Measurements from ENCODE around the gene SRP14.

DNA sequence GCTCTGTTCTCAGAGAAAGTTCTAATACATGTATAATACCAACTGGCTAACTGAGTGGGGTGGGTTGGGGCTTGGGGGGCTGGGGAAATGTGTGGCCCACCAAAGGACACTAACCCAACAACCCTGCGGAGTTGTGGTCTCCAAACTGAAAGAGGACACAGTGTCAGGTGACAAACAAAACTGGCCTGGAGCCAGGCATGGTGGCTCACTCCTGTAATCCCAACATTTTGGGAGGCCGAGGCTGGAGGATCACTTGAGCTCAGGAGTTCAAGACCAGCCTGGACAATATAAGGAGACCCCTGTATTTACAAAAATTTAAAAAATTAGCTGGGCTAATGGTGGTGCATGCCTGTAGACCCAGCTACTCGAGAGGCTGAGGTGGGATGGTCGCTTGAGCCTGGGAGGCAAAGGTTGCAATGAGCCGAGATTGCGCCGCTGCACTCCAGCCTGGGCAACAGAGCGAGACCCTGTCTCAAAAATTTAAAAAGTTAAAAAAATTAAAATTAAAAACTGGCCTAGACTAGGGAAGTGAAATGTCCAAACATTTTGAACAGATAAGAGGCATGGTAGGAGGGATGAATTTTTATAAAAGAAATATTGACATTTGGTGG is 31.7 kb upstream of the SRP14 start:
- TF ChIP-seq, protein P1, sequence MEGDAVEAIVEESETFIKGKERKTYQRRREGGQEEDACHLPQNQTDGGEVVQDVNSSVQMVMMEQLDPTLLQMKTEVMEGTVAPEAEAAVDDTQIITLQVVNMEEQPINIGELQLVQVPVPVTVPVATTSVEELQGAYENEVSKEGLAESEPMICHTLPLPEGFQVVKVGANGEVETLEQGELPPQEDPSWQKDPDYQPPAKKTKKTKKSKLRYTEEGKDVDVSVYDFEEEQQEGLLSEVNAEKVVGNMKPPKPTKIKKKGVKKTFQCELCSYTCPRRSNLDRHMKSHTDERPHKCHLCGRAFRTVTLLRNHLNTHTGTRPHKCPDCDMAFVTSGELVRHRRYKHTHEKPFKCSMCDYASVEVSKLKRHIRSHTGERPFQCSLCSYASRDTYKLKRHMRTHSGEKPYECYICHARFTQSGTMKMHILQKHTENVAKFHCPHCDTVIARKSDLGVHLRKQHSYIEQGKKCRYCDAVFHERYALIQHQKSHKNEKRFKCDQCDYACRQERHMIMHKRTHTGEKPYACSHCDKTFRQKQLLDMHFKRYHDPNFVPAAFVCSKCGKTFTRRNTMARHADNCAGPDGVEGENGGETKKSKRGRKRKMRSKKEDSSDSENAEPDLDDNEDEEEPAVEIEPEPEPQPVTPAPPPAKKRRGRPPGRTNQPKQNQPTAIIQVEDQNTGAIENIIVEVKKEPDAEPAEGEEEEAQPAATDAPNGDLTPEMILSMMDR (IDR thresholded peaks at IDR 0.05), result no peak
- no peak for TF ChIP-seq POLR2A (IDR thresholded peaks at IDR 0.05)

All from adrenal gland (tissue), 5 donors.